Measurements from ENCODE around the gene DACH1. TPM values are rescaled to one million over a fixed set of nuclear protein-coding genes. Genes with fewer than 3 reads are reported as not detected.

DACH1 gene
- total RNA-seq, 1 experiment from 2014 or later, result 0.03 TPM

DNA sequence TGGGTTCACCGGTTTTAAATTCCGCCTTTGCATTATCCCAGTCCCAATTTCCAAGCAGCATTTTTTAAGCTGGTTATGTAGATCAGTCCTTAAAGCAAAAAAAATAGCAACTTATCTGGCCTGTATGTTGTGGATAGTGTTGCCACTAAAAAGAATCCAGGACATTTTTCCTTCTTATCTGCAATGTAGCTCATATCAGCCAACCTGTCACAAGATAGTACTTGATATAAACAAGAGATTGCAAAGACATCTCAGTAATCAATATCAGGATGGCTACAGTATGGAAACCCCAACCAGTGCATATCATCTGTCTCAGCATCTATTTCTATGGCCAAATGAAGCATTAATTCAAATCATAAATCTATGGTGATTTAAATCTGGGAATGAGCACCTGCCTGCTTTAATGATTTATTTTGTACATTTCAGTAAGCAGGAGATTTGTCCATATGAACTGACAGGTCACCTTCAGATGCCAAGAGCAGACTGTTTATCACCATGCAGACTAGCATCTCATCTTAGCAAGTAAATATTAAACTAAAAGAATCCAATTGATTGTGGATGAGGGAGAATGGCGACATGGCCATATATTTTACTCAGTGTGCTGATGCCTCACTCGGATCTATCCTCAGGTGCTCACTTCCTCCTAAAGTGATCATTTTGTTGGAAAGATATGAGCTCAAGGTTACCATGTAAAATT is 240.4 kb downstream of the DACH1 start:
- in situ Hi-C loops (cut with HindIII; ENCODE audit: low pct_unique_long_range_greater_than_20kb, low sequenced_read_pairs), result no loop called here
- DNase-seq (ENCODE audit: low read depth, low spot score), result no peak

DNA sequence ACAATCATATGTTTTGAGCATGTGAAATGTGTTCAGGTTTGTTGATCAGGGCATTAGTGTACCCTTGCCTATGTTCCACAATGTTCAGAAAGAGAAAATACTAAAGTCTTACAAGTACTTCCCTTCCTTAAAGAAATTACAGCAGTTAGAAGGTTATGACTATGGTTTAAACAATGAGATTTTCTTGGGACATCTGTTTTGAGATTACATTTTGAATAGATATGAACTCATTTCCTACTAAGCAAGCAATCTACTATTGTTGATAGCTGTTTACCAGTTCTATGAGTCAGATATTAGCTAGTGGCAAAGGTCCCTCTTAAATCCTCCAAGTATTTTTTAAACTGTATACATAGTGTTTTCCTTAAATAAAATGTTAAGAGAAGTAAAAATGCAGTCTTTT is 241.3 kb downstream of the DACH1 start:
- DNase-seq (ENCODE audit: low read depth, low spot score), result no peak
- in situ Hi-C loops (cut with HindIII; ENCODE audit: low pct_unique_long_range_greater_than_20kb, low sequenced_read_pairs), result no loop called here

DNA sequence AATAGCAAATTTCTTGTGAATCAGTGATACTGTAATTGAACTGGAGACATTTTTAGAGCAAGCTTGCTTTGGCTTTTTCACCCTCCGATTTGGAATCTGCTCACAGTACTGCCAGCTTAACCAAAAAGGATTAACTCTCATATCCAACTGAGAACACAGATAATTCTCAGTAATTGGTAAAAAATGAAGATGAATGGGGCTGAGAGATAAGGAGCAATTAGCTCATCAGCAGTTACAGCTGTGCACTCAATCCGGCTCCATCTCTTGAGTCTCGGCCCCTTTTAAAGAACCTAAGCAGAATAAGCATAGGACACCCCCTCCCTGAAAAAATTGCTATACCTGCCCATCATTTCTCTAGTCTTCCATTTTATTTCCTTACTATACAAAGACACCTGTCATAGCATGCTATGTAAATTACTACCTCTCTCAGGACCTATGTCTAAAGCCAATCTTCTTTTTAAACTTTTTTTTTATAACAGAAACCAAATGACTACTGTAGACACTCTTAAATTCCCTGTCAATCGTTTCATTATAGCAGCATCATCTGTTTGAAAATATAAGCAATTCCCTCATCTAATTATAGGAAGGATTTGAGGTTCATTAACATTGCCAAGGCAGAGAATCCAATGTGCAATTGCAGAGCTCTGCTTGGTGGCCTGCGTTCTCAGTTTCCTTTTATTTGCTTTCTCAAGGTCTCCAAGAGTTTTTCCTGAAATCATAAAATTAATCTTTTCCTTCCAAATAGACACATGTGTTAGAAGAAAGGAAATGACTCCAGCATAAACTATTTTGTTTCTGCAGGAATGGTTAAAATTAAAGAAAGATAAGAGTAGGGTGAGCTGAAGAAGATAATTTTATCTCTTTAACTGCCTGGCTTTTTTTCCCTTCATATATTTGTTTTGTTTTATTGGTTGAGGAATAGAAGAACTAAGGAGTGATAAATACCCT is 242.1 kb downstream of the DACH1 start:
- no peak for DNase-seq (ENCODE audit: low read depth, low spot score)
- in situ Hi-C loops (cut with HindIII; ENCODE audit: low pct_unique_long_range_greater_than_20kb, low sequenced_read_pairs), result no loop called here

DNA sequence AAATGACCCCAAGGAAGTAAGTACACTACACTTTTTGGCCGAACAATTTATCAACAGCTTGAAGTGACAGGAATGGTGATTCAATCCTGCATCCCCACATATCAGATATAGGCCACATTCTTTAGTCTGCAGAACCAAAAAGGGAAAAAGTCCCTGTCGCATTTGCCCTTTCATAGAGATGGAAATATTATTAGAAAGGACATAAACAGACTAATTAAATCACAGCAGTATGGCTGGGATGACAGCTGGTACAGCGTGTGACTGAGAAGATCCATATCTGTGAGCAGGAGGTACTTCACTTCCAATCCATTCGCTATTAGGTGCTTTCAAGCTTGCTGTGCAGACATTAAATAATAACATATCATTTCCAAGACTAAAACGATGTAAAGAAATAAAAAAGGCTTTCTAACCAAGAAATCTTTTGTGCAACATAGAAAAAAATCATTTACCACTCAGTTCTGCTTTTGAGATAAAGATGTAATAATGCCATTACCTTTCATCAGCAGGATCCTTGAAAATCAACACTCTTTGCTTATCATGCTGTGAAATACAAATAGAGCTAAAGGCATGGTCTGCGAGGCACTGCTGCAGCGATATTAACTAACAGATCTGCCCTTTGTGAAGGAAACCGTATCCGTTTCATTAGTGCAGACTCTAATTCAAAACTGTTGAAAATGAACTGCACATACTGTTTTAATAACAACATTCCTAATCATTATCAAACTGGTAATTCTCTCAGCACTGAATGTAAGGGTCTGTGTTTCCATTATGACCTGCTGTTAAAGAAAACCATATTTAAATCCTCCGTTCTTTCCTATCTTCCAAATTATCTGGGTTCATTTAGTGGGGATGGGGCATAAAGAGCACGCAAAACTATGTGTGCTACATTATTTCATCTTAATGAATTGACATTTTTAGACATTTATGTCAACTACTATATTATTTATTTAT is 245.6 kb downstream of the DACH1 start:
- in situ Hi-C loops (cut with HindIII; ENCODE audit: low pct_unique_long_range_greater_than_20kb, low sequenced_read_pairs), result no loop called here

GRCh38 chr13:71619096-71619495 is 247.9 kb downstream of the DACH1 start:
- in situ Hi-C loops (cut with HindIII; ENCODE audit: low pct_unique_long_range_greater_than_20kb, low sequenced_read_pairs), result no loop called here
- DNase-seq (ENCODE audit: low read depth, low spot score), result no peak

More for the DNA sequence above, 245.6 kb downstream of the DACH1 start:
- no peak for DNase-seq (ENCODE audit: low read depth, low spot score)

- in situ Hi-C loops (cut with HindIII; ENCODE audit: low pct_unique_long_range_greater_than_20kb, low sequenced_read_pairs), result no loop called here
- DNase-seq (ENCODE audit: low read depth, low spot score), result no peak
Observed at GRCh38 chr13:71618159-71618558, 248.8 kb downstream of the DACH1 start.

DNA sequence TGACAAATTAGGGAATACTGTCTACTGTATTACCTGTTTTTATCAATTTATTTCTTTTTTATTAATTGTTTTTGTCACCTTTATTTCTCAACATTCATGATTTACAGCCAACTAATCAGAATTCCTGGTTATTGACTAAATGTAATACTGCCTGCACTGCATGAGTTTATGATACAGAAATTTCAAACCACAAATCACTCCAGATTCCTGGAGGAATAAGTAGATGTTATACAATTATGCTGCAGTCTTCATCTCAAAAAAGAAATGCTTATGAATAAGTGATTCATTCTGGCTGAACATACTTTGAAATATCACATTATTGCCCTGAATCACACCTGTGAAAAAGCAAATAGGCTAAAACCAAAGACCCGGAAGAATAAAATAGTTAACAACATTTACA is 249.7 kb downstream of the DACH1 start:
- in situ Hi-C loops (cut with HindIII; ENCODE audit: low pct_unique_long_range_greater_than_20kb, low sequenced_read_pairs), result no loop called here
- no peak for DNase-seq (ENCODE audit: low read depth, low spot score)

- in situ Hi-C loops (cut with HindIII; ENCODE audit: low pct_unique_long_range_greater_than_20kb, low sequenced_read_pairs), result no loop called here
Observed at GRCh38 chr13:71613066-71613745, 253.8 kb downstream of the DACH1 start.

GRCh38 chr13:71611292-71611691 is 255.7 kb downstream of the DACH1 start:
- in situ Hi-C loops (cut with HindIII; ENCODE audit: low pct_unique_long_range_greater_than_20kb, low sequenced_read_pairs), result no loop called here

More at GRCh38 chr13:71613066-71613745, 253.8 kb downstream of the DACH1 start:
- no peak for DNase-seq (ENCODE audit: low read depth, low spot score)

DNA sequence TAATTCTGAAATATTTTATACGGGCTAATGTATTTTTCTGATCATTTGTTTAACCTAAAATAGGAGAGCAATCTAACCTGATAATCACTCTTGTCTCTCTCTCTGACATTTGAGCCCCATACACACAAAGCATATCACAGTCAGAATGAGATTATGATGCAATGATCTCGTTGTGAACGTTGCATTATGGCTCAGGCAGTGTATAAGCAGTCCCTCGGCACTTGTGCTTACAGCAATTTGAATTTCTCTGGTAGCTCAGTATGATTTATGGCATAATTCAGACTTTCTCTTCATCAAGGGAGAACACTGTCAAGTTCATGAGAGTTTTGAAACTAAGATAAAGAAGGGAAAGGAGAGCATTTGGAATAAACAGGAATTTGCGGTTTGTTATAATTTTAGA is 256.1 kb downstream of the DACH1 start:
- in situ Hi-C loops (cut with HindIII; ENCODE audit: low pct_unique_long_range_greater_than_20kb, low sequenced_read_pairs), result no loop called here
- DNase-seq (ENCODE audit: low read depth, low spot score), result no peak

More at GRCh38 chr13:71611292-71611691, 255.7 kb downstream of the DACH1 start:
- no peak for DNase-seq (ENCODE audit: low read depth, low spot score)

DNA sequence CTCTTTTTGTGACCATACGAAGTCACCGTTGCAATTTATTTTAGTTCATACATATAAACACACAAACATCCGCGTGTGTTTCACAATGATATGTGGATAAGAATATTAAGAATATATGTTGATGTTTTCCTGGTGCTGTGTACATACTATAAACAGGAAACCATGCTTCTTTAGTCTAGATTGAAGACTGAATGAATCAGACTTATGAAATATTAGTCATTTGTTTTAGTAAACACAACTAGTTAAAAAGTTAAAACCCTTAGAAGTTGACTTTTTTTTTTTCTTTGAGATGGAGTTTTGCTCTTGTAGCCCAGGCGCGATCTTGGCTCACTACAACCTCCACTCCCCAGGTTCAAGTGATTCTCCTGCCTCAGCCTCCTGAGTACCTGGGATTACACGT is 257.7 kb downstream of the DACH1 start:
- in situ Hi-C loops (cut with HindIII; ENCODE audit: low pct_unique_long_range_greater_than_20kb, low sequenced_read_pairs), result no loop called here
- DNase-seq (ENCODE audit: low read depth, low spot score), result no peak

GRCh38 chr13:71607575-71607974 is 259.4 kb downstream of the DACH1 start:
- no peak for DNase-seq (ENCODE audit: low read depth, low spot score)
- in situ Hi-C loops (cut with HindIII; ENCODE audit: low pct_unique_long_range_greater_than_20kb, low sequenced_read_pairs), result no loop called here

DNA sequence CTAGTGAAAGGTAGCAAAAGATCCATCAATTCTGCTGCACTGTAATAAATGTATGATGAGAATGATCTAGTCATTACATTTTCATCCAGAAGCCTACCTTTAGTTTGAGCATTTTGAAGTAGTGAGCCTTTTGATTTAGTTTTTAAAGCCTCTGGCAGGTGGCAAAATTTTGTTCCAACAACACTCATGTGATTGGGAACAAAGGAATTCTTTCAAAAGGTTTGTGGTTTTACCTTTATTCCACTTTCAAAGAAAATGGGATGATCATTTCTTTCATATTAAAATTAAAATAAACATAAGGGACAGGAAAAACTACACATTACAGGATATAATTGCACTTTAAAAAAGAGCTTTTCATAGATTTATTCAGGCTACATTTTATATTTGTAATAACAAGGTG is 260.2 kb downstream of the DACH1 start:
- no peak for DNase-seq (ENCODE audit: low read depth, low spot score)
- in situ Hi-C loops (cut with HindIII; ENCODE audit: low pct_unique_long_range_greater_than_20kb, low sequenced_read_pairs), result no loop called here

DNA sequence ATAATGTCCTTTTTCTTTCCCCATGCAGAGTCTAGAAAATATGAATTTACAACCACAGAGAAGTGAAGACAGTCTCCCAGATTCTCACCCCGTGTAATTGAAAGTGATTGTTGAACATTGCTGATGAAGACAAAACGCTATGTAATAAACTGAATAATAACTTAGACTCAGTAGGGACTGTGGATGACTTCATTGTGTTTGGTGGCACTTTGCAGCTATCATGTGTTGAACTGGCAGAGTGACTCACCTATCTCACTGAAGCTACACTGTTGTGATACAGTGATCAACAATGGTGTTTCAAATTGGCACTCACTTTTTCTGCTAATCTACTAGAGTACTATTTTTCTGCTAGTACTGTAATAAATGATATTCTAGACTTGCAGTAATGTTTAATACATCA is 261.3 kb downstream of the DACH1 start:
- in situ Hi-C loops (cut with HindIII; ENCODE audit: low pct_unique_long_range_greater_than_20kb, low sequenced_read_pairs), result no loop called here
- no peak for DNase-seq (ENCODE audit: low read depth, low spot score)

- in situ Hi-C loops (cut with HindIII; ENCODE audit: low pct_unique_long_range_greater_than_20kb, low sequenced_read_pairs), result no loop called here
- DNase-seq (ENCODE audit: low read depth, low spot score), result no peak
Observed at GRCh38 chr13:71603255-71603654, 263.7 kb downstream of the DACH1 start.

DNA sequence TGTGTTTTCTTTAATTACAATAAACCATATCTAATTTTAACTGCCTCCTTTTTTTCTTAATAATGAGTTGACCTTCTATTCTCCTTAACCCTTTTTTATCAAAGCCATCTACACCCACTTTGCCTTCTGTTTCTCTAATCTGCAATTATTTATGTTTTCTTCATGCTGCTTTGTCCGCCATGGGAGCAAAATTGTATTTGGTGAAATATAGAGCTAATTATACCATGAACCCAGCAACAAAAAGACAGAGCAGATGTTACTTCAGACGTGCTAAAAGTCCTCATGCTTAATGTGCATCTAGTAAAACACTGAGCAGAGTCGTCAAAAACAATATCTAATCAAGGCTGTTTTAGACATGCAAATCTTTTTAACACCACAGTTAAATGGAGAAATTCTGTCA is 264.7 kb downstream of the DACH1 start:
- DNase-seq (ENCODE audit: low read depth, low spot score), result no peak
- in situ Hi-C loops (cut with HindIII; ENCODE audit: low pct_unique_long_range_greater_than_20kb, low sequenced_read_pairs), result no loop called here

DNA sequence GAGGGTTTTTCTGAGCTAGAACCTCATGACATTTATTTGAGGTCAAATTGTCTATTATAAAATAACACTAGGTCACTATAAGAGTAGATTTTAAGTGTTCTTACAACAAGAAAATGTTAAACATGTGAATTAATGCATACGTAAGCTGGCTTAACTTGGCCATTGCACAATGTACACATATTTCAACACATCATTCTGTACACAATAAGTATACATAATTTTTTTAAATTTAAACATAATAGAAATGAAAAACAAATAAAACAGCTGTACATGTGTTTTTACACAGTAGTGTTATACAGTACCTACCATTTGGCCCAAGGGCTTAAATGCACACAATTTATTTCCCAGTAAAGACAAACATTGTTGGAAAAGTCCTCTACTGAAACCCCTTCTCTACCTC is 269.9 kb downstream of the DACH1 start:
- no peak for DNase-seq (ENCODE audit: low read depth, low spot score)
- in situ Hi-C loops (cut with HindIII; ENCODE audit: low pct_unique_long_range_greater_than_20kb, low sequenced_read_pairs), result no loop called here
